Measurements from ENCODE around the gene COPS4. TPM values are rescaled to one million over a fixed set of nuclear protein-coding genes. Genes with fewer than 3 reads are reported as not detected.

COPS4 gene
- total RNA-seq, 1 donor from 2014 or later: 79.0 TPM

Other genes with a start within 250 kb of the COPS4 start
- 55.6 and 60.1 TPM in 2 replicates for gene SCD5, start 236.4 kb upstream of the COPS4 start, total RNA-seq
- gene SEC31A, start 144.0 kb upstream of the COPS4 start, total RNA-seq: 246 and 316 TPM in 2 replicates
- 7.7 and 7.8 TPM in 2 replicates for gene THAP9, start 134.4 kb upstream of the COPS4 start, total RNA-seq
- gene LIN54, start 24.4 kb upstream of the COPS4 start, total RNA-seq: 10.9 and 16.9 TPM in 2 replicates
- 0.34 and 1.1 TPM in 2 replicates for gene PLAC8, start 79.5 kb downstream of the COPS4 start, total RNA-seq
- 16.5 and 19.7 TPM in 2 replicates for gene COQ2, start 249.6 kb downstream of the COPS4 start, total RNA-seq

All from dermis blood vessel endothelial cell (primary cell).